Transverse colon (tissue), 4 donors: ENCODE data around the gene CALML6. TPM values are rescaled to one million over a fixed set of nuclear protein-coding genes. Genes with fewer than 3 reads are reported as not detected.

Source experiments
- DNase-seq: peaks from one replicate; pipeline ENCODE4 v3.0.0-alpha.2; 2019
- H3K27ac ChIP-seq, 4 donors: fragments of 200-600 bp; sonication (generic); 2 replicates each; pipeline ENCODE4 v1.5.1; 2016 to 2018; ENCODE audit warnings: inconsistent platforms in 4 of 4
- H3K27me3 ChIP-seq: fragments of 200-600 bp; sonication (generic); 2 replicates; pipeline ENCODE4 v1.5.1; 2017; ENCODE audit warnings: inconsistent platforms
- H3K36me3 ChIP-seq, 4 donors: fragments of 200-600 bp; sonication (generic); 2 replicates each; pipeline ENCODE4 v1.5.1; 2017 to 2019; ENCODE audit warnings: inconsistent platforms in 4 of 4
- H3K4me1 ChIP-seq, 4 donors: fragments of 200-600 bp; sonication (generic); 2 replicates each; pipeline ENCODE4 v1.5.1; 2017 to 2020; ENCODE audit warnings: inconsistent platforms in 4 of 4
- H3K4me3 ChIP-seq, 4 donors: fragments of 200-600 bp; sonication (generic); 1 replicate in 1 of 4; 2 replicates in 3 of 4; pipeline versions ENCODE4 v1.5.1 to v1.6.1; 2017 to 2019; ENCODE audit warnings: inconsistent platforms in 4 of 4
- H3K9me3 ChIP-seq, 2 donors: fragments of 200-600 bp; sonication (generic); 2 replicates each; pipeline ENCODE4 v1.5.1; 2017 to 2019; ENCODE audit warnings: inconsistent platforms in 2 of 2
- CTCF ChIP-seq, 5 experiments: fragments of 200-600 bp in 3 of 5; fragments of 450-650 bp in 2 of 5; sonication (generic) in 3 of 5; IDR thresholded peaks; 1 replicate in 2 of 5; 2 replicates in 3 of 5; pipeline ENCODE4 v1.5.1; 2016 to 2017; ENCODE audit warnings: antibody characterized with exemption in 5 of 5, inconsistent platforms in 3 of 5, mild to moderate bottlenecking in 2 of 5, moderate library complexity in 1 of 5
- EP300 ChIP-seq: sonication (generic); formaldehyde crosslinking; IDR thresholded peaks from one replicate; pipeline ENCODE4 v1.6.1; 2017; ENCODE audit warnings: antibody characterized with exemption, low read depth
- POLR2A ChIP-seq: fragments of 450-650 bp; IDR thresholded peaks from one replicate; pipeline ENCODE4 v1.6.1; 2016; ENCODE audit warnings: antibody characterized with exemption, mild to moderate bottlenecking, moderate library complexity
- POLR2AphosphoS5 ChIP-seq, 3 donors: sonication (generic); formaldehyde crosslinking; IDR thresholded peaks; one replicate each; pipeline ENCODE4 v1.6.1; 2016; ENCODE audit warnings: antibody characterized with exemption in 3 of 3
- WGBS, 2 donors: methylation state at CpG; one replicate each; pipeline ENCODE4 v1.1.5; 2018; ENCODE audit warnings: low coverage in 1 of 2; 5-methylcytosine and 5-hydroxymethylcytosine counted together
- in situ Hi-C, 4 donors: fragments of 200-750 bp; cut with MboI; loops; one replicate each; pipeline versions ENCODE4 v1.15.0 to v1.15.1; 2017; ENCODE audit warnings: low sequenced_read_pairs in 3 of 4, low pct_ligation_motif_present in 1 of 4, low pct_unique_long_range_greater_than_20kb in 1 of 4
- intact Hi-C: fragments of 100-400 bp; cut with DNase I; formaldehyde crosslinking; loops from one replicate; pipeline ENCODE4 v1.15.1; 2023; ENCODE audit warnings: low total_unique reads
- total RNA-seq, 4 donors: library from RNA; depleted of rRNA; stranded (reverse); fragments of >200 nt; gene quantifications; one replicate each; pipeline ENCODE4 v1.1.0, GENCODE V29; 2016

CALML6 gene
- total RNA-seq, 4 donors from 2014 or later: 0.48 TPM; not detected in 3

- 90% methylated on average over 21 of the region's 22 CpGs; no CpG with 5 or more reads in 1 of the 2 donors for WGBS, 2 donors
- H3K9me3 ChIP-seq: no peaks in the 10 kb centered on the region
- H3K4me1 ChIP-seq: peaks cover 10 to 29% (median 22%) of the 10 kb centered on the region in 4 donors
- in situ Hi-C loops: no loop called here
- no peaks in the 10 kb centered on the region for H3K27me3 ChIP-seq
- no peak overlapping the region for H3K4me3 ChIP-seq
- no peak overlapping the region for H3K27ac ChIP-seq
- H3K36me3 ChIP-seq: no peaks in the 10 kb centered on the region
- TF ChIP-seq POLR2A (no peak), CTCF (IDR thresholded peaks at IDR 0.05) (no peak), POLR2AphosphoS5 (IDR thresholded peaks at IDR 0.05) (no peak), EP300 (no peak)
- intact Hi-C loops: no loop called here
- DNase-seq: peak; percentile 16
Measured at GRCh38 chr1:1910651-1911331, 4.3 kb upstream of the CALML6 start.

- H3K27ac ChIP-seq: no peak overlapping the region
- H3K36me3 ChIP-seq: no peaks in the 10 kb centered on the region
- DNase-seq: peak; percentile 5
- WGBS, 2 donors: 83 to 84% methylated on average over 1 to 13 of the region's 13 CpGs
- H3K4me3 ChIP-seq: no peak overlapping the region
- in situ Hi-C loops: no loop called here
- peaks cover 7 to 33% (median 22%) of the 10 kb centered on the region in 4 donors for H3K4me1 ChIP-seq
- intact Hi-C loops: no loop called here
- H3K27me3 ChIP-seq: no peaks in the 10 kb centered on the region
- H3K9me3 ChIP-seq: no peaks in the 10 kb centered on the region
- no peak for TF ChIP-seq CTCF (IDR thresholded peaks at IDR 0.05)
- no peak for TF ChIP-seq POLR2AphosphoS5 (IDR thresholded peaks at IDR 0.05)
- TF ChIP-seq EP300: no peak
- no peak for TF ChIP-seq POLR2A
Measured at GRCh38 chr1:1911350-1912041, 3.6 kb upstream of the CALML6 start.

GRCh38 chr1:1914101-1914970, 724 bp upstream of the CALML6 start:
- peak; percentile 7 for DNase-seq

More at GRCh38 chr1:1914101-1914970, 724 bp upstream of the CALML6 start:
- no peak for TF ChIP-seq EP300
- TF ChIP-seq CTCF (IDR thresholded peaks at IDR 0.05): no peak
- TF ChIP-seq POLR2AphosphoS5 (IDR thresholded peaks at IDR 0.05): no peak
- TF ChIP-seq POLR2A: no peak
- in situ Hi-C loops (no loop called here), intact Hi-C loops (no loop called here)
- Histone ChIP-seq H3K4me1 (peaks cover 10 to 27% (median 21%) of the 10 kb centered on the region in 4 donors), H3K36me3 (no peaks in the 10 kb centered on the region), H3K4me3 (no peak overlapping the region), H3K27me3 (no peaks in the 10 kb centered on the region), H3K27ac (no peak overlapping the region), H3K9me3 (no peaks in the 10 kb centered on the region)
- WGBS, 2 donors: 73% methylated on average over 18 of the region's 20 CpGs; no CpG with 5 or more reads in 1 of the 2 donors
